Ishikawa (cell line): ENCODE data around the gene IQCM.

Experiments used
- CEBPB ChIP-seq: IDR thresholded peaks from 2 replicates; pipeline ENCODE4 v1.6.1; 2012
- EP300 ChIP-seq: IDR thresholded peaks from 2 replicates; pipeline ENCODE4 v1.6.1; 2012; ENCODE audit warnings: borderline replicate concordance
- NFIC ChIP-seq: IDR thresholded peaks from 2 replicates; pipeline ENCODE4 v1.6.1; 2012
- RAD21 ChIP-seq: IDR thresholded peaks from 2 replicates; pipeline ENCODE4 v1.6.1; 2012; ENCODE audit warnings: low read depth
- TAF1 ChIP-seq: IDR thresholded peaks from 2 replicates; pipeline ENCODE4 v1.6.1; 2012; ENCODE audit warnings: low read depth, mild to moderate bottlenecking
- YY1 ChIP-seq: IDR thresholded peaks from 2 replicates; pipeline ENCODE4 v1.6.1; 2012; ENCODE audit warnings: low read depth
- TF ChIP-seq, protein P1 (sequence below): IDR thresholded peaks from 2 replicates; pipeline ENCODE4 v1.6.1; 2012

DNA sequence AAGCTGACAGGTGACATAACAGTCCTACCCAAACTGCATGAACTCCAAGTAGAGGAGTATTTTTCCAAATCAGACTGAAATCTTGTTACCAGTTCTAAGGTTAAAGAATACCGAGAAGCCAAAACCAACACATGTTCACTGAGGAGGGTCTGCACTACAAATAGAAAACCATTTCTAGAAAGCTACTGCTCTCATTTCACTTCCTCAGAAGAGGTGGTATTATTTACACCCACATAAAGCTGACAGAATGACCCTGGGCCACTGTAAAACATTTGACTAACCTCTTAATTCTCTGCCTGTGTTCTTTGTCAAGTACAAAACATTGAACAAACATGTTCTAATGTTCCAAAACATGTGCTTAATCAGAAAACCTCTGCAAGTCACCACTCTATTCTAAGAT lies 95.8 kb downstream of the IQCM start:
- no peak for TF ChIP-seq CEBPB
- TF ChIP-seq NFIC, result no peak
- no peak for TF ChIP-seq YY1
- TF ChIP-seq RAD21, result no peak
- TF ChIP-seq TAF1, result no peak
- TF ChIP-seq, protein P1, sequence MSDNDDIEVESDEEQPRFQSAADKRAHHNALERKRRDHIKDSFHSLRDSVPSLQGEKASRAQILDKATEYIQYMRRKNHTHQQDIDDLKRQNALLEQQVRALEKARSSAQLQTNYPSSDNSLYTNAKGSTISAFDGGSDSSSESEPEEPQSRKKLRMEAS, result no peak
- TF ChIP-seq EP300, result no peak
